Spinal cord (tissue), 4 donors: ENCODE data around the gene NAP1L3. TPM values are rescaled to one million over a fixed set of nuclear protein-coding genes. Genes with fewer than 3 reads are reported as not detected.

Source experiments
- polyA plus RNA-seq, 2 donors: library from polyadenylated mRNA; unstranded; fragments of 120-200 nt; gene quantifications; one replicate each; pipeline ENCODE4 v1.2.1, GENCODE V29; 2013; ENCODE audit not compliant: insufficient read length in 2 of 2
- total RNA-seq, 2 donors: library from RNA; depleted of rRNA in 1 of 2; stranded (reverse); fragments of 120-200 nt in 1 of 2; fragments of >200 nt in 1 of 2; gene quantifications; one replicate each; pipeline versions ENCODE4 v1.2.3 to v1.2.4, GENCODE V29; 2013 to 2014

NAP1L3 gene
- total and polyA plus RNA-seq, 4 donors: 71.4 to 257 (median 174) TPM

Other genes starting within 250 kb of the NAP1L3 start
- 1 to 10 TPM; 2.4 to 3.4 TPM for gene FAM133A, start 628 bp upstream of the NAP1L3 start, total RNA-seq
- 1 to 10 TPM; 2.5 to 3.5 TPM for gene FAM133A, start 628 bp upstream of the NAP1L3 start, polyA plus RNA-seq